HK-2 (cell line): ENCODE data around the gene NUB1.

ENCODE experiments used
- DNase-seq: peaks from one replicate; pipeline ENCODE4 v3.0.0-alpha.2; 2018; ENCODE audit not compliant: unreplicated experiment

NUB1 gene

GRCh38 chr7:151345576-151346469 lies 4.2 kb downstream of the NUB1 start:
- DNase-seq = no peak

- DNase-seq = no peak
Observed at GRCh38 chr7:151346470-151346769, 4.8 kb downstream of the NUB1 start.

DNA sequence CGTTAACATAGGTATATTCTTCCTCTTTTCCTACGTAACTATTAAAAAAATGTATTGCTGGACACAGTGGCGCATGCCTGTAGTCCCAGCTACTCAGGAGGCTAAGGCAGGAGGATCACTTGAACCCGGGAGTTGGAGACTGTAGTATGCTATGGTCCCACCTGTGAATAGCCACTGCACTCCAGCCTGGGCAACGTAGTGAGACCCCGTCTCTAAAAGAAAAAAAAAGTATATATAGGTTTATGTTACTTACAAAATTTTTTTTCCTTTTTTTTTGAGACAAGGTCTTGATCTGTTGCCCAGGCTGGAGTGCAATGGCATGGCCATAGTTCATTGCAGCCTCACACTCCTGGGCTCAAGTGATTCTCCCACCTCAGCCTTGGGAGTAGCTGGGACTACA lies 5.6 kb downstream of the NUB1 start:
- DNase-seq = no peak

DNA sequence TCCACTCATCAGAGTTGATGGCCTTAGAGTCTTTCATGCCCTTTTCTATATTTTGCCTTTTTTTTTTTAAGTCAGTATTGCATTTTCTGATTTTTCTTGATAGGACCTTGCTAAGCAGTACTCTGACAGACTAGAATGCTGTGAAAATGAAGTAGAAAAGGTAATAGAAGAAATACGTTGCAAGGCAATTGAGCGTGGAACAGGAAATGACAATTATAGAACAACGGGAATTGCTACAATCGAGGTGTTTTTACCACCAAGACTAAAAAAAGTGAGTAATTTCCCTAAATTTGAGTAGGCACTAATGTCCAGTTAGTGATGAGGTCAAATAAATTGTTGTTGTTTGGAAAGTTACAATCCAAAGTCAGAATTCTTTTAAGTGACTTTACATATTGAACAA lies 7.4 kb downstream of the NUB1 start:
- DNase-seq = no peak

GRCh38 chr7:151349507-151349853 lies 7.9 kb downstream of the NUB1 start:
- DNase-seq = no peak

DNA sequence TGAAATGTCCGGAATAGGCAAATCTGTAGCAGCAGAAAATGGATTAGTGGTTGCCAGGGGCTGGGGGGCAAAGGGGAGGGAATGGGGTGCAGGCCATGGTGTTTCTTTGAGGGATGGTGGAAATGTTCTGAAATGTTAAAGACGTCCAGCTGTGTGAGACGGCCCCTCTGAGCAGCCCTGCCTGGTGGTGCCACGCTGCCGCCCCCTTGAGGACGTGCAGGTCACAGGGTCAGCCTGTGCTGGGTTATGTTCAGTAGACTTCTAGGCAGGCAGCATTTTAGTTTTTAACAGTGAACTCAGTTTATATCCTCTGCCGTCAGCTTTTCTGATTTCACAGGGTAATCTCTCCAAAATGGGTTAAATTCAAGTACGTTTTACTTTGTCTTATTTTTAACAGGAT lies 9.4 kb downstream of the NUB1 start:
- peak; percentile 32 for DNase-seq

DNA sequence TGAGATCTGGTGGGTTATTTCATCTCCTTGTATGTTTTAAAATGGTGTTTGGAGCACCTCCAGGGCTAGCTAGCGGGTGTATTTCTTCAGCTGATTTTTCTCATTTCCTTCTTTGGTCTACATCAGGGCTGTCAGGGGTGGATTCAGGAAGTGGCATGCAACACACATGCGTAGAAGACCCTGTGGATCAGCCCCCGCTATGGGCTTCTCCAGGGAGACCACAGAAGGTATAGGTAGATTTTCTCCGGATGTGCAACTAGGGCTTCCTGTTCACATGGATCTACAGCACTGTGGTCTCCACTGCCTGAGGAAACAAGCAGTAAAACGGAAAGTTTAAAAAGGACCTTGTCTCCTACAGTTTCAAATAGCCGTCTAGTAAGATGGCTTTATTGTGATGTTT lies 10.4 kb downstream of the NUB1 start:
- no peak for DNase-seq

- DNase-seq = no peak
Observed at GRCh38 chr7:151352512-151352911, 10.9 kb downstream of the NUB1 start.

GRCh38 chr7:151361193-151361959 lies 19.8 kb downstream of the NUB1 start:
- DNase-seq = no peak

DNA sequence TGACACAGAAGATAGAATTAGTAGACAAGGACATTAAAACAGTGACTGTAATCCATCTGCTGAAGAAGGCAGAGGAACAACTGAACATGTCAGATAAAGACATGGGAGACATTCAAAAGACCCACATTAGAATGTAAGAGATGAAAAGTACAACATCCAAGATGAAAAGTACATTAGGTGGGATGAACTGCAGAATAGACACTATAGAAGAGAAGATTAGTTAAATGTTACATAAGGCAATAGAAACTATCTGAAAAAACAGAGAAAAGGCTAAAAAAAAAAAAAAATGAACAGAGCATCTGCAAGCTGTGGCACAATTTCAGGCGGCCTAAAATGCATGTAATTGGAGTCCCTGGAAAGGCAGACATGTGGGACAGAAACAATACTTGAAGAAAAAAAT lies 21.6 kb downstream of the NUB1 start:
- DNase-seq = no peak

GRCh38 chr7:151366166-151366879 lies 24.7 kb downstream of the NUB1 start:
- no peak for DNase-seq

- no peak for DNase-seq
Observed at GRCh38 chr7:151366880-151367222, 25.2 kb downstream of the NUB1 start.

DNA sequence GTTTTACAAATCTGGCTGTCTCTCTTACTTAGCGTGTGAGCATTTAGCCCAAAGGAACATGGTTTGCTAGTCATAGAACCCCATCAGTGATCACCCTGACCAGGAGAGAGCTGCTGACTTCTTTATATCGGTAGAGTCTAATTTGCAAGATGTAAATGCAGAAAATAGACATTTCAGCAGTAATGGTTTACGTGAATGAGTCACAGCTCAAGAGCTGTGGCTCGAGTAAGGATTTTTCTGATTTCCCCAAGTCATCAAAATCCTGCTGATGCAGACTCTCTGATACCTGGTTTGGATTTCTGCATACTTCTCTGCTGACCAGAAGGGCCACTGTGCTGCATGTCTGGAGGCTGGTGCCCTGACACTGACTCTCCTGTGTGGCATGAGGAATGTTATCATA lies 25.7 kb downstream of the NUB1 start:
- no peak for DNase-seq

DNA sequence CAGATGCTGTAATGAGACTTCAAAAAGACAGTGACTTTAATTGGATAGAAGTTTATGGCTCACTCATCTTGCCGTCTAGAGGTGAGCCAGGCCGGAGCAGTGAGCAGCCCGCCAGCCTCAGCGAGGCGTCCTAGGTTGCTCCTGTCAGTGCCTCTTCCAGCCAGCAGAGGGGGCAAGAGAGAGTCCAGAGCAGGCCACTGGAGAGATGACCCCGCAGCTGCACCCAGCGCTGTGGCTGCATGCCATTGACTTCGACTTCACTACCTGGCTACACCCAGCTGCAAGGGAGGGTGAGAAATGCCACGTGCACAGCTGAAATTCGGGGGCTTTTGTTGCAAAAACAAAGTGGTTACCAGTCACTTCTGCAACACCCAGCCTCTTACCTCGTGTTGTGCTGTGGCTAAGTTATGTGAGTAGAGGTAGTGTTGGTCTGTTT lies 26.5 kb downstream of the NUB1 start:
- peak; percentile 86 for DNase-seq

DNA sequence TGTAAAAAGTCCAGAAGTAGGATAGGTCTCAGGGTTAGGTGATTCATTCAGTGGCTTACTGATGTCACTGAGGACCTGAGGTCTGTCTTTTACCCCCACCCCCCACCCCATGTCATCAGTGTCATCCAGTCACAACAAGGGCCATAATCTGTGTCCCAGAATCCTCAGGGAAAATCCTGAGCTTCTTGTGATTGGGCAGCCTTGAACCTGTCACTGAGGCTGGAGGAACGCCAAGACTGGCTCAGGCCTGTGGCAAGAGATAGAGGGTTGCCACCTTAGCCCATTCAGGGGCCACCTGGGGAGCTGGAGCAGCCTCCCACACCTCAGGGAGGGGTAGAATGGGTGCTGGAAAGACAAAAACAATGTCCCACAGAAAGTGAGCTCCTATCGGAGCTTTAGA lies 29.7 kb downstream of the NUB1 start:
- DNase-seq = no peak

- DNase-seq = no peak
Observed at GRCh38 chr7:151372612-151373265, 31.1 kb downstream of the NUB1 start.

DNA sequence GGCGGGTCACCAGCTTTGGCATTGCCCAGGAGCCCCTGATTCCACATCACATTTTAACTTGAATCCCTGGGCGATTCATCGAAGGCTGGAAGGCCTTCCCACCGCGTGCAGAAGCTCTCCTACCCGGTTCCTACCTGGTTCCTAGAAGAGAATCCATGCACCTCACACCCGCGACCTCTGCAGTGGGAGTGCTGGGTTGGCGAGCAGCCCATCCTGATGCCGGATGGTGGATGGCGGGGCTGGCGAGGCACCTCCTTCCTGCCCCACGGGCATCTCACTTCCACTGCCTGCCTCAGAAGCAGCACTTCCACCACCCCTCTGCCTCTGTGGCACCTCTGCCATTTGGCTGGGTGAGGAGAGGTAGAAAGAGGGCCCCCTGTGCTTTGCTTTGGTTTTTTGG lies 32.0 kb downstream of the NUB1 start:
- no peak for DNase-seq

GRCh38 chr7:151374139-151374538 lies 32.5 kb downstream of the NUB1 start:
- no peak for DNase-seq

DNA sequence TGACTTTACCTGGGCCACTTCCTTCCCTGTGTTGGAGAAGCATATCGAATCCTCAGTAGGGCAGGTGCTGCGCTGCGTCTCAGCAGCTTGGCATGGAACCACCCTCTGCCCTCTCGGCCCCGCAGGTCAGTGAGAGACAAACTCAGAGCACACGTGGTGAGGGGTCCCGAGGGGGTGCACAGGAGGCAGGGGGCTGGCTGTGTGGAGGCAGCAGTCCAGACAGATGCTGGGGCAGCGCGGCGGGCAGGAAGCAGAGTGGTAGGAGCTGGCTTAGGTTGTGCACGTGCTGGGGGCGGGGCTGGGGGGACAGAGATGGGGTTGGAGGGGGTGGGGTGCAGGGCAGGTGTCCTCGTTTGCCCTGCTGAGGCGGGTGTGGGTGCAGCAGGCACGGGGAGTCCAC lies 33.1 kb downstream of the NUB1 start:
- no peak for DNase-seq

- no peak for DNase-seq
Observed at GRCh38 chr7:151375530-151376217, 34.1 kb downstream of the NUB1 start.

GRCh38 chr7:151376218-151376902 lies 34.7 kb downstream of the NUB1 start:
- no peak for DNase-seq
